ENCODE measurements around the gene ADAMTS2.

The ADAMTS2 gene

GRCh38 chr5:179380211-179381035 lies 35.2 kb upstream of the ADAMTS2 start:
- no peak for TF ChIP-seq CTCF (conservative IDR thresholded peaks at IDR 0.05)
- no peak overlapping the region for H3K27ac ChIP-seq

- H3K27ac ChIP-seq: no peak overlapping the region
- TF ChIP-seq CTCF (conservative IDR thresholded peaks at IDR 0.05): no peak
These were observed 34.1 kb upstream of the ADAMTS2 start for GRCh38 chr5:179379321-179379890.

GRCh38 chr5:179378441-179379271 lies 33.4 kb upstream of the ADAMTS2 start:
- no peak for TF ChIP-seq CTCF (conservative IDR thresholded peaks at IDR 0.05)
- H3K27ac ChIP-seq: no peak overlapping the region

- H3K27ac ChIP-seq: no peak overlapping the region
- no peak for TF ChIP-seq CTCF (conservative IDR thresholded peaks at IDR 0.05)
These were observed 32.8 kb upstream of the ADAMTS2 start for GRCh38 chr5:179378116-179378440.

- H3K27ac ChIP-seq: no peak overlapping the region
- no peak for TF ChIP-seq CTCF (conservative IDR thresholded peaks at IDR 0.05)
These were observed 32.3 kb upstream of the ADAMTS2 start for GRCh38 chr5:179377421-179378115.

GRCh38 chr5:179376701-179377420 lies 31.6 kb upstream of the ADAMTS2 start:
- H3K27ac ChIP-seq: no peak overlapping the region
- no peak for TF ChIP-seq CTCF (conservative IDR thresholded peaks at IDR 0.05)

All from VCaP (cell line).